C4-2B (cell line): Measurements from ENCODE around the gene SASH1.

ENCODE experiments used
- CTCF ChIP-seq: fragments of 450-650 bp; conservative IDR thresholded peaks from 2 replicates; pipeline ENCODE4 v1.5.1; 2017; ENCODE audit warnings: mild to moderate bottlenecking
- ZFX ChIP-seq: fragments of 450-650 bp; IDR thresholded peaks from 2 replicates; pipeline ENCODE4 v1.6.1; 2017

GRCh38 chr6:148493424-148493823, 150.8 kb downstream of the SASH1 start:
- TF ChIP-seq CTCF, result no peak
- no peak for TF ChIP-seq ZFX
